ENCODE measurements around the gene PTPRCAP.

The PTPRCAP gene

GRCh38 chr11:67395555-67396258, 41.8 kb downstream of the PTPRCAP start:
- no peak for DNase-seq (ENCODE audit: low read depth)

GRCh38 chr11:67393990-67394389, 43.5 kb downstream of the PTPRCAP start:
- DNase-seq (ENCODE audit: low read depth) = no peak

GRCh38 chr11:67393437-67393836, 44.0 kb downstream of the PTPRCAP start:
- no peak for DNase-seq (ENCODE audit: low read depth)

- DNase-seq (ENCODE audit: low read depth) = no peak
These were observed 45.2 kb downstream of the PTPRCAP start for GRCh38 chr11:67392183-67392715.

GRCh38 chr11:67391304-67392182, 45.9 kb downstream of the PTPRCAP start, which contains the start of gene RAD9A:
RAD9A (plus strand) TSS chr11:67391986; CDS start chr11:67392045, 59 bp downstream.
- DNase-seq (ENCODE audit: low read depth) = peak; percentile 84

- no peak for DNase-seq (ENCODE audit: low read depth)
These were observed 46.6 kb downstream of the PTPRCAP start for GRCh38 chr11:67390947-67391303.

- DNase-seq (ENCODE audit: low read depth) = no peak
These were observed 48.0 kb downstream of the PTPRCAP start for GRCh38 chr11:67389477-67389876.

- DNase-seq (ENCODE audit: low read depth) = no peak
These were observed 50.0 kb downstream of the PTPRCAP start for GRCh38 chr11:67387518-67387917.

- DNase-seq (ENCODE audit: low read depth) = no peak
These were observed 50.4 kb downstream of the PTPRCAP start for GRCh38 chr11:67387069-67387468.
